ENCODE measurements around the gene PLXNB1.

The PLXNB1 gene

GRCh38 chr3:48418140-48418539, 11.7 kb downstream of the PLXNB1 start:
- no peak for DNase-seq

DNA sequence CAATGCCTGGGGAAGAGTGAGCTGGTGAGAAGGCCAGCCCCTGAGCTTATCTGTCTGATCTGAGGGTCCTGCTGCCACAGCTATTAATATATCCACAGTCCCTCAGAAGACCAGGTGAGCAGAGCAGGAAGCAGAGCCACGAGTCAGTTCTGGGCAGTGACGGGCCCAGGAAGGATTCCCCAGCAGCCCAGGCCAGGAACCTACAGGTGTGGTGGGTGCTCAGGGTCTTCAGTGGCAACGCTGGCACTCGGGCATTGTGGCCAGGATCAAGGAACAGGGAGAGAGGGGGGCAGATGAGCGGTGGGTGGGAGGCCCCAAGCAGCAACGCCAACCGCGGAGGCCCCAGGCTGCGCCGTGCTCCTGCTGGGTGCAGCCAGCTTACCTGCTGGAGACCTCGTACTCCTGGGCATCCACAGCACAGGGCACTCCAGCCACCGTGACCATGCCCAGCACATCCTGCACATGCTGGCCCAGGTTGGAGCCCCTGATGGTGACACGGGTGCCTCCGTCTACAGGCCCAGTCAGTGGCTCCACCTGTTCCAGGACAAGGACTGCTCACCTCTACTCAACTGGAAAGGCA, 12.3 kb downstream of the PLXNB1 start:
- no peak for DNase-seq

DNA sequence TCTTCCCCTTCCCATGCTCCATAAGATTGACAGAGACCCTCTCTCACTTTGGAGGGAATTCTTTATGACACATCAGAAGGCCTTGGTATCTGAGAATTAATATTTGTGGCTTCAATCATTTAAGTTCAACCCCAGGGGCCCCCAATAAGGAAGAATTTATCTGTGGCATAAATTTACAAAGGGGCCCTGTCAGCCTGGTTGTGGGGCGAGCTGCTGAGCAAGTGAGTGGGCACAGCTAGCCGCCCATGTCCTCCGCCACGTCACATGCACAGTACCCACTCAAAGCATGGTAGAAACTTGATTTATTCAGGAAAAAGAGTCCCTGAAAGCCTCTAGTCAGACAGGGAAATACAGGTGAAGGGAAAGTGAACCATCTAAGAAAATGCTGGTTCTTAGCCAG, 13.3 kb downstream of the PLXNB1 start:
- no peak for DNase-seq

GRCh38 chr3:48416091-48416505, 13.8 kb downstream of the PLXNB1 start:
- DNase-seq = no peak

DNA sequence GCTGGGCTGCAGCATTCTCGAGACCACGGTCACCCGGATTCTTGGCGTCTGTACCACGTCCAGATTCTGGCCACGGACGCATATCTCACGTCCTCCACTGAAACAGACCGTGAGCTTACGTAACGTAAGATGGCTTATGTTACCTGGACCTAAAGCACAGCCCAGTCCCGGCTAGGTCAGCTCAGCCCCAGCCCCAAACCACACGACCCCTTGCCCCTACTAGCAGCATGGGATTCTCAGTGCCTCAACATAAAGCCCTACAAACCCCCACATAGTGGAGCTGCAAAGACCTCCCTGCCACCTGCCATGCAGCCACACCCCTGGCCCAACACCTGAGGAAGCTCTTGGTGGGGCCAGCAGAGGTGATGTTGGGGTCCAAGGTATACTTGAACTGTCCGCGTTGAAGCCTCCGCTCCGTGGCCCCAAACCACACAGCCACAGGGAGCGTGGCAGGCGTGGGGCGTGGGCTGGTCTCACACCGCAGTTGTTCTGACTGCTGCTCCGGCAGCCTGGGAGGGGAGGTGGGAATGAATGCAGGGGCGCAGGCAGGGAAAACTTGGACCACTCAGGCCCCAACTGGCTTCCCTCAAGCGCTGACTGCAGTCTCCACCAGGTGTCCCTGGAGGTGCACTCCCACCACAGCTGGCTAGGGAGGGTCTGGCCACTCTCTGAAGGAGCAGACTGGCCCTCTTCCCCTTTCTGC, 14.5 kb downstream of the PLXNB1 start:
- no peak for DNase-seq

GRCh38 chr3:48414376-48415250, 15.3 kb downstream of the PLXNB1 start:
- no peak for DNase-seq

- DNase-seq = no peak
These were observed 16.3 kb downstream of the PLXNB1 start for GRCh38 chr3:48413611-48414010.

GRCh38 chr3:48413086-48413485, 16.8 kb downstream of the PLXNB1 start:
- no peak for DNase-seq

GRCh38 chr3:48412375-48413001, 17.4 kb downstream of the PLXNB1 start:
- DNase-seq = no peak

GRCh38 chr3:48411606-48412374, 18.1 kb downstream of the PLXNB1 start:
- no peak for DNase-seq

DNA sequence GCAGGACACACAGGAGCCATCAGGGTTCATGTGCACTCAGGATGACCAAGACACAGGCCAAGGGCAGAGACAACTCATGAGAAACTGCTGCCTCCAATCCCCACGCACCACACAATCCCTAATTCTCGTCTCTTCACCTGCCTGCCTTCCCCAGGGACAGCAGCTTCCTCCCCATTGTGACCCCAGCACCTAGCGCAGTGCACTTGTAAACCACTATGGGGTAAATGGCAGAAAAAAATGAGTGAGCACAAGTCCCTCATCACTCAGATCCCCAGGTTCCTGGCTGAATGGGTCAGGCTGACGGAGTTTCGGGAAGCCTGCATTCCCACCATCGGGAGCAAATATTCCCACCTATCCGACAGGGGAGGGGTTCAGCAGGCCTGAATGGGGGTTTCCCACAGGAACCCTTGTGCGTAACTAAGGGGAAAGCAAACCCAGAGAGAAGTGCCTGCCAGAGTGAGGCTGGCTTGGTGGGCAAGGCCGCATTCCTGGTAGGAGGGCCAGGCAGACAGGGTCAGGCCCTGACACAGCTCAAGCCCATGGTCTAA, 18.8 kb downstream of the PLXNB1 start:
- DNase-seq = no peak

GRCh38 chr3:48410205-48411040, 19.5 kb downstream of the PLXNB1 start:
- DNase-seq = no peak

DNA sequence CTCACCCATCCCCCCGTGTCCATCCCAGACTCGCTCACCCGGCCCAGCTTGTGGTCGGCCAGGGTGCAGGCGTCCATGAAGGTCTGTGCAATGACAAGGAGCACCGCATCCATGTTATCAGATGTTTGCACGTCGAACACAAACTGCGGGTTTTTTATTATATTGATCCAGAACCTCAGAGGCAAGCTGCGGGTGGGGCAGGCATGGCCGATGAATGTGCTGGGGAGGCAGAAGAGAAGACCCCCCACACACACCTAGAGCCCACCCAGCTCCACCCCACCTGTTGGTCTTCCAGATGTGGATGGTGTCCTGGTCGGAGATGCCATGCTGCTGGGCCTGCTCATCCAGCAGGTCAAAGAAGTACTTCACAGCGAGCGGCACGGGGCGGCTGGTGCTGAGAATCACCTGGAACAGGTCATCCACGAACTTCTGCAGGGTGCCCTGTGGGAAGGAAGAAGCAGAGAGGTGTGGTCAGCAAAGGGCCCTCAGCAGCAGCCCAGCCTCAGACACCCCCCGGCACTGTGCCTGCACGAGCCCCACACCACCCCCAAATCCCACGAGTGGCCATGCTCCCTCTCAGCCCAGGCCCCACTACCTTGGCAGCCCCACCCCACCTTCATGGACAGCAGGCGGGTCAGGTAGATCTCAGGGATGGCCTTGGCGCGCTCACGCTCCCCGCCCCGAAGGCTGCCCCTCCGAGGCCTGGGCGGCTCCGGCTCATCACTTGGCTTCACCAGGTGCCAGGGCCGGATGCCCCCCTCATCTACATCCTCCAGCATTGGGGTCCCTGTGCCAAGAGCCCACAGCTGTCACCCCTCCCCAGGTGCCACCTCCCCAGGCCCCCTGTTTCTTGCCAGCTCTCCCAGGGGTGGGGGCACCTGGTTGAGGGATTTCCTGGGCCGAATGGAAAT, 20.3 kb downstream of the PLXNB1 start:
- no peak for DNase-seq

GRCh38 chr3:48408823-48409281, 21.0 kb downstream of the PLXNB1 start:
- no peak for DNase-seq

DNA sequence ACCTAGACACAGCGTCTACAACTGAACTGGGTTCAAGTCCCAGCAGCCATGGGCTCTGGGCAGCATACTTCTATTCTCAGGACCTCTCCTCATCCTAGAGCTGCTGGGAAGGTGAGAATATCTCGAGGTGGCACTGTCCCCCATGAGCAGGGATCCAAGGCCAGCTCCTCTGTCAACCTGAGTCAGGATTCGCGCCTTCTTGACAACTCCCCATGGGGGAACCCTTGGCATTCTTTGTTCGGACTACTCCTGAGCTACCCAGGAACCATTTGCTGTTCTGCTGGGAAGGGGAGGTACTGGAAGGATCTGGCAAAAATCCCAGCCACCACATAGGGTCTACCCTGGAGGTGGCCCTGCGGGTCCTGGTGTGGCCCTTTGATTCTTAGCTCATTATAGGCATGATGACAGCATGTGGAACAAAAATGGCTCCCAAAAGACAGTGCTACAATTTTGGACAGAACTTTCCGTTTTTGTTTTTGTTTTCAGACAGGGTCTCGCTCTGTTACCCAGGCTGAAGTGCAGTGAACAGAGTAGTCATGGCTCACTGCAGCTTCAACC, 22.3 kb downstream of the PLXNB1 start:
- peak in 1 of 2 donors; percentile 0 for DNase-seq

DNA sequence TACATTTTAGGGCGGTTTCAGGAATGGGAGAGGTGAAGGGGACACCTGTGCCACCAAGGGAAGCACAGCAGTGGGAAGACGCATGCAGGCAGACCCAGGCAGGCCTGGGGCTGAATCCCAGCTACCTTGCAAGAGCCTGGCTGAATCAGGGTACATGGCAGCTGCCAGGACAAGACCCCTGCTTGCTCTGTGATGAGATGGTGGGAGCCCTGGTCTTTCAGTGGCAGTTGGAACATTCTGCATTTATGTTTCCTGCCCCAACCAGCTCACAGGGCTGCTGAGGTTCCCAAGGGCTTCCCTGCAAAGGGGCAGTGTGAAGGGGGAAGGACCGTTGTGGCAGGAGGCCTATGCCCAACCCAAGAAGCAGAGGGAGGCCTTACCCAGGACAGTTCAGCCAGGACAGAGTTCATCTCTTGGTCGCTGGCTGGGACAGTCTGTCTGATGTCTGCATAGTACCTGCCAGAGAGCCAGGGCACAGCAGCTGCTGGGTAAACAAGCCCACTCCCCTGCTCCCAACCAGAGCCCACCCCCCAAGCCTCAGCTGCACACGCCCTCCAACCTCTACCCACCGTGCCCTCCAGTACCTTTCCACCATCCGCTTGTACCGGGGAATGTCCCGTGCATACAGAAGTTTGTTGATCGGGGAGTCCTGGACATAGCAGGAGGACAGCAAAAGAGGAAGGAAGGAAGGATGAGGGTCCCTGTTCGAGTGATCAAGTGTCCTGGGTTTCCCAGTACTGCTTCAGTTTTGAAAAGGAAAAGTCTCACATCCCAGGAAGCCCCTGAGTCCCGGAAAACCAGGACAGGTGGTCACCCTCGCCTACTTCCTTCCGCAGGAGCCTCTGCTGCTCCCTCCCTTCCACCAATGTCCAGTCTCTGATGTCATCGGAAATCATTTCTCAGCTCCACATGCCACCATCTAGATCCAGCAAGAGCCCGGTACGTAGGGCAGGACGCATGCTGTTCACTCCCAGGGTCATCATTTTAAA, 23.1 kb downstream of the PLXNB1 start:
- DNase-seq = no peak

GRCh38 chr3:48405971-48406370, 23.9 kb downstream of the PLXNB1 start:
- DNase-seq = no peak

GRCh38 chr3:48405343-48405881, 24.5 kb downstream of the PLXNB1 start:
- DNase-seq = no peak

Data from activated CD4-positive, alpha-beta T cell treated with anti-CD3 and anti-CD28 coated beads for 4 hours (primary cell).